ENCODE data around the gene VMP1.

GRCh38 chr17:59688496-59688895 lies 19.0 kb upstream of the VMP1 start:
- TF ChIP-seq CTCF (conservative IDR thresholded peaks at IDR 0.05; ENCODE audit: low read depth, low read length): no peak
- no peak for TF ChIP-seq EZH2phosphoT487 (IDR thresholded peaks at IDR 0.05; ENCODE audit: borderline replicate concordance, low read length)
